Measurements from ENCODE around the gene NABP1.

Gene NABP1

GRCh38 chr2:191713837-191714236, 35.9 kb downstream of the NABP1 start:
- no peak for DNase-seq

- no peak for DNase-seq
Observed at GRCh38 chr2:191714925-191715324, 37.0 kb downstream of the NABP1 start.

- no peak for DNase-seq
Observed at GRCh38 chr2:191715471-191715870, 37.5 kb downstream of the NABP1 start.

GRCh38 chr2:191719261-191719660, 41.3 kb downstream of the NABP1 start:
- DNase-seq = no peak

GRCh38 chr2:191719938-191720337, 42.0 kb downstream of the NABP1 start:
- DNase-seq = no peak

GRCh38 chr2:191721331-191721730, 43.4 kb downstream of the NABP1 start:
- no peak for DNase-seq

GRCh38 chr2:191724015-191724414, 46.1 kb downstream of the NABP1 start:
- DNase-seq = no peak

GRCh38 chr2:191728750-191729624, 51.1 kb downstream of the NABP1 start:
- no peak for DNase-seq

- no peak for DNase-seq
Observed at GRCh38 chr2:191730263-191730662, 52.3 kb downstream of the NABP1 start.
